H1 (cell line): Measurements from ENCODE around the gene DNLZ. TPM values are rescaled to one million over a fixed set of nuclear protein-coding genes. Genes with fewer than 3 reads are reported as not detected.

Source experiments
- CTCF ChIA-PET: fragments of 300-600 bp; sonication (Branson Sonifier 250); formaldehyde crosslinking; loops from one replicate; lab custom pipeline; 2021; ENCODE audit not compliant: partially characterized antibody; lab: Charles Lee
- POLR2A ChIA-PET: fragments of 300-600 bp; sonication (Branson Sonifier 250); formaldehyde crosslinking; loops from one replicate; lab custom pipeline; 2021; ENCODE audit warnings: inconsistent platforms; ENCODE audit not compliant: partially characterized antibody; lab: Charles Lee
- DNase-seq, 2 experiments: peaks; one replicate each; pipeline versions ENCODE4 v3.0.0 to v3.0.0-alpha.2; 2010 to 2022; ENCODE audit warnings: low spot score in 2 of 2, low read depth in 1 of 2, mixed read lengths in 1 of 2
- FAIRE-seq: peaks from 2 replicates; lab custom pipeline; 2011; peaks lifted over from hg19 to GRCh38; lab: Jason Lieb, UNC
- H2AFZ ChIP-seq: 2 replicates; pipeline ENCODE4 v1.8.1; 2012; ENCODE audit warnings: low read length, inconsistent platforms
- H2AK5ac ChIP-seq: 2 replicates; pipeline ENCODE4 v1.6.1; 2013; ENCODE audit warnings: low read depth, low read length
- H2BK120ac ChIP-seq: replicated peaks from 2 replicates; pipeline ENCODE3; 2013; ENCODE audit warnings: low read depth, low read length, inconsistent platforms
- H2BK12ac ChIP-seq: 2 replicates; pipeline ENCODE4 v1.6.1; 2013; ENCODE audit warnings: low read depth, low read length
- H2BK15ac ChIP-seq: 2 replicates; pipeline ENCODE4 v1.6.1; 2013; ENCODE audit warnings: low read length
- H2BK20ac ChIP-seq: 2 replicates; pipeline ENCODE4 v1.6.1; 2013; ENCODE audit warnings: low read length
- H2BK5ac ChIP-seq: 2 replicates; pipeline ENCODE4 v1.6.1; 2013; ENCODE audit warnings: low read depth, low read length
- H3K14ac ChIP-seq: 2 replicates; pipeline ENCODE4 v1.6.1; 2013; ENCODE audit warnings: inconsistent platforms; ENCODE audit not compliant: insufficient read length
- H3K18ac ChIP-seq: 2 replicates; pipeline ENCODE4 v1.6.1; 2013; ENCODE audit warnings: low read length; ENCODE audit errors: extremely low read depth
- H3K23ac ChIP-seq: 2 replicates; pipeline ENCODE4 v1.6.1; 2013; ENCODE audit warnings: inconsistent platforms; ENCODE audit not compliant: insufficient read length
- H3K23me2 ChIP-seq: 2 replicates; pipeline ENCODE4 v1.6.1; 2013; ENCODE audit warnings: low read depth, low read length
- H3K27ac ChIP-seq: 2 replicates; pipeline ENCODE4 v1.6.1; 2011; ENCODE audit warnings: low read depth, low read length, inconsistent platforms
- H3K27me3 ChIP-seq, 4 experiments: replicated peaks in 1 of 4; 1 replicate in 1 of 4; 2 replicates in 3 of 4; pipeline versions ENCODE4 v1.6.1 to v1.8.1; 2011 to 2013; ENCODE audit warnings: low read length in 3 of 4, mild to moderate bottlenecking in 3 of 4, inconsistent platforms in 2 of 4, mixed read lengths in 2 of 4, moderate library complexity in 1 of 4; ENCODE audit not compliant: control insufficient read depth in 3 of 4, insufficient read depth in 3 of 4; ENCODE audit errors: extremely low read depth in 1 of 4
- H3K36me3 ChIP-seq, 4 experiments: 2 replicates each; pipeline versions ENCODE4 v1.6.1 to v1.8.1; 2011 to 2013; ENCODE audit warnings: mild to moderate bottlenecking in 4 of 4, low read length in 3 of 4, moderate library complexity in 2 of 4, control low read depth in 1 of 4, inconsistent platforms in 1 of 4; ENCODE audit not compliant: insufficient read depth in 4 of 4, control insufficient read depth in 2 of 4
- H3K4ac ChIP-seq: replicated peaks from 2 replicates; pipeline ENCODE3; 2013; ENCODE audit warnings: low read length, low read depth, mixed read lengths, inconsistent platforms; ENCODE audit not compliant: insufficient read length
- H3K4me1 ChIP-seq, 4 experiments: replicated peaks in 1 of 4; 1 replicate in 1 of 4; 2 replicates in 3 of 4; pipeline versions ENCODE4 v1.6.1 to v1.8.1; 2011 to 2013; ENCODE audit warnings: low read length in 3 of 4, inconsistent platforms in 2 of 4, mixed read lengths in 1 of 4; ENCODE audit not compliant: insufficient read depth in 4 of 4, control insufficient read depth in 3 of 4
- H3K4me2 ChIP-seq, 2 experiments: 2 replicates each; pipeline versions ENCODE4 v1.6.1 to v1.8.1; 2011 to 2013; ENCODE audit warnings: low read depth in 2 of 2, low read length in 2 of 2, control low read depth in 1 of 2, inconsistent platforms in 1 of 2, mild to moderate bottlenecking in 1 of 2; ENCODE audit not compliant: insufficient read depth in 1 of 2
- H3K4me3 ChIP-seq, 4 experiments: fragments of 200-600, 300-600 bp in 1 of 4; sonication (generic), shearing (Covaris generic), sonication (Bioruptor Twin) in 1 of 4; 2 replicates each; pipeline versions ENCODE4 v1.5.1 to v1.8.1; 2011 to 2016; ENCODE audit warnings: low read length in 4 of 4, low read depth in 3 of 4, control low read depth in 2 of 4, inconsistent platforms in 2 of 4, mild to moderate bottlenecking in 2 of 4, mixed read lengths in 1 of 4, moderate library complexity in 1 of 4; ENCODE audit not compliant: insufficient read depth in 2 of 4; ENCODE audit errors: extremely low read depth in 1 of 4
- H3K56ac ChIP-seq: replicated peaks from 2 replicates; pipeline ENCODE3; 2013; ENCODE audit warnings: low read depth, mild to moderate bottlenecking, mixed read lengths, low read length, inconsistent platforms; ENCODE audit not compliant: insufficient read length
- H3K79me1 ChIP-seq: 2 replicates; pipeline ENCODE4 v1.6.1; 2013; ENCODE audit warnings: low read depth, low read length, control low read depth
- H3K79me2 ChIP-seq, 2 experiments: 2 replicates each; pipeline versions ENCODE4 v1.6.1 to v1.8.1; 2012 to 2013; ENCODE audit warnings: low read length in 2 of 2, mild to moderate bottlenecking in 2 of 2, inconsistent platforms in 1 of 2; ENCODE audit not compliant: insufficient read depth in 2 of 2, control insufficient read depth in 1 of 2
- H3K9ac ChIP-seq, 4 experiments: replicated peaks in 1 of 4; 1 replicate in 1 of 4; 2 replicates in 3 of 4; pipeline versions ENCODE4 v1.6.1 to v1.8.1; 2011 to 2013; ENCODE audit warnings: low read depth in 3 of 4, low read length in 3 of 4, control low read depth in 2 of 4, mild to moderate bottlenecking in 2 of 4, moderate library complexity in 2 of 4, inconsistent platforms in 1 of 4; ENCODE audit errors: extremely low read depth in 1 of 4
- H3K9me3 ChIP-seq, 2 experiments: 2 replicates each; pipeline versions ENCODE4 v1.6.1 to v1.8.1; 2012 to 2013; ENCODE audit warnings: mild to moderate bottlenecking in 2 of 2, moderate library complexity in 2 of 2, control low read depth in 1 of 2, inconsistent platforms in 1 of 2, low read depth in 1 of 2, low read length in 1 of 2, mixed read lengths in 1 of 2; ENCODE audit not compliant: insufficient read depth in 2 of 2
- H4K20me1 ChIP-seq, 2 experiments: replicated peaks in 1 of 2; 2 replicates each; pipeline versions ENCODE3 to v1.8.1; 2011 to 2013; ENCODE audit warnings: inconsistent platforms in 2 of 2, low read length in 2 of 2, mild to moderate bottlenecking in 1 of 2; ENCODE audit not compliant: insufficient read depth in 2 of 2, control insufficient read depth in 1 of 2
- H4K5ac ChIP-seq: 2 replicates; pipeline ENCODE4 v1.6.1; 2013; ENCODE audit warnings: low read length, low read depth, mixed read lengths, inconsistent platforms; ENCODE audit not compliant: insufficient read length
- H4K8ac ChIP-seq: 2 replicates; pipeline ENCODE4 v1.8.0; 2013; ENCODE audit warnings: mild to moderate bottlenecking, moderate library complexity, low read length, inconsistent platforms; ENCODE audit not compliant: insufficient read depth; ENCODE audit errors: extremely low read depth
- H4K91ac ChIP-seq: replicated peaks from 2 replicates; pipeline ENCODE3; 2013; ENCODE audit warnings: low read length, mixed read lengths, inconsistent platforms; ENCODE audit not compliant: insufficient read length
- E2F6 ChIP-seq: IDR thresholded peaks from 2 replicates; pipeline ENCODE4 v1.6.1; 2012; ENCODE audit warnings: inconsistent platforms
- TAF7 ChIP-seq: optimal IDR thresholded peaks from 2 replicates; pipeline ENCODE3; 2011; ENCODE audit warnings: low read depth, mild to moderate bottlenecking, inconsistent platforms, low read length, moderate library complexity, borderline replicate concordance
- TCF12 ChIP-seq: IDR thresholded peaks from 2 replicates; pipeline ENCODE4 v1.6.1; 2011; ENCODE audit warnings: low read depth, mild to moderate bottlenecking, low read length
- ZNF274 ChIP-seq: IDR thresholded peaks from 2 replicates; pipeline ENCODE4 v1.7.0; 2012; ENCODE audit warnings: low read length, borderline replicate concordance; ENCODE audit errors: extremely low read depth
- WGBS, 2 experiments: shearing (Covaris generic) in 1 of 2; methylation state at CpG; one replicate each; pipeline versions ENCODE4 v1.1.6 to v1.1.7; 2013 to 2015; ENCODE audit warnings: low lambda C conversion rate in 2 of 2, mixed read lengths in 2 of 2, inconsistent platforms in 1 of 2, low coverage in 1 of 2, missing lambda C conversion rate in 1 of 2; ENCODE audit not compliant: insufficient replicate concordance in 2 of 2, insufficient coverage in 1 of 2, insufficient read length in 1 of 2; ENCODE audit errors: extremely low coverage in 1 of 2, missing lambda C conversion rate in 1 of 2; 5-methylcytosine and 5-hydroxymethylcytosine counted together
- polyA plus RNA-seq, 7 experiments: library from polyadenylated mRNA; depleted of rRNA in 3 of 7; stranded (reverse) in 5 of 7; unstranded in 2 of 7; fragments of >200 nt in 5 of 7; fragments of 200-250 nt in 2 of 7; gene quantifications; 1 replicate in 5 of 7; 2 replicates in 1 of 7; 4 replicates in 1 of 7; pipeline versions ENCODE4 v1.2.1 to v1.2.3, GENCODE V29; 2011 to 2013; ENCODE audit warnings: missing spikeins in 2 of 7, mixed read lengths in 2 of 7
- total RNA-seq: library from RNA; stranded (reverse); fragmentation: NEBNext Ultra II Directional; extraction: Animal tissue kit (Norgen Biotek cat#: 25700); gene quantifications from 2 replicates; pipeline ENCODE4 v1.2.1, GENCODE V29; 2021

DNLZ gene
- total and polyA plus RNA-seq, 2 of the 8 experiments (the other 6 are each of a cell fraction or from before 2014, with no cell fraction given) = 11.6 to 17.9 TPM

GRCh38 chr9:136407911-136408310, 44.4 kb upstream of the DNLZ start:
- H2BK20ac ChIP-seq = no peak overlapping the region
- H3K9ac ChIP-seq = no peak overlapping the region
- H2BK12ac ChIP-seq = no peak overlapping the region
- H3K4ac ChIP-seq = no peak overlapping the region
- H3K14ac ChIP-seq = no peak overlapping the region
- peaks cover 20% of the 10 kb centered on the region for H3K79me1 ChIP-seq
- H2BK5ac ChIP-seq = no peak overlapping the region
- H3K27ac ChIP-seq = no peak overlapping the region
- H2BK15ac ChIP-seq = no peak overlapping the region
- 95% methylated on average over 7 of the region's 7 CpGs; no CpG with 5 or more reads in 1 of the 2 experiments for WGBS, 2 experiments
- CTCF ChIA-PET = interaction anchor here (1.2 to 2.0 kb wide), 3 partner anchors 17 to 45 kb away, joined by 3 to 5 read pairs (median 4); partner anchors contain the start of gene DNLZ
- peaks cover 0 to 3% (median 3%) of the 10 kb centered on the region in 4 experiments; a peak in 4 of 7 replicates for H3K4me1 ChIP-seq
- H3K18ac ChIP-seq = no peak overlapping the region
- H4K8ac ChIP-seq = no peak overlapping the region
- no peak overlapping the region for H2AFZ ChIP-seq
- POLR2A ChIA-PET = interaction anchor here (0.5 to 8.0 kb wide), 10 partner anchors 10 to 161 kb away, joined by 3 to 123 read pairs (median 5); partner anchors contain the start of gene SNAPC4
- H3K79me2 ChIP-seq = peaks cover 11 to 42% of the 10 kb centered on the region in 2 experiments
- H4K20me1 ChIP-seq = peaks cover 6 to 11% of the 10 kb centered on the region in 2 experiments
- no peak for DNase-seq
- H3K23ac ChIP-seq = no peak overlapping the region
- H2BK120ac ChIP-seq = no peak overlapping the region
- no peak overlapping the region for H3K4me2 ChIP-seq
- H2AK5ac ChIP-seq = no peak overlapping the region
- H4K91ac ChIP-seq = no peak overlapping the region
- H3K4me3 ChIP-seq = no peak overlapping the region
- peaks cover 16 to 54% (median 37%) of the 10 kb centered on the region in 4 experiments for H3K36me3 ChIP-seq
- no peak overlapping the region for H3K56ac ChIP-seq
- H3K27me3 ChIP-seq = no peaks in the 10 kb centered on the region
- peaks cover 9% of the 10 kb centered on the region for H3K23me2 ChIP-seq
- no peak for FAIRE-seq
- H4K5ac ChIP-seq = no peak overlapping the region
- no peaks in the 10 kb centered on the region for H3K9me3 ChIP-seq
- TF ChIP-seq E2F6 (no peak), TAF7 (no peak), TCF12 (no peak), ZNF274 (no peak)
